ENCODE measurements around the gene ST6GALNAC5. TPM values are rescaled to one million over a fixed set of nuclear protein-coding genes. Genes with fewer than 3 reads are reported as not detected.

ST6GALNAC5 gene
- polyA plus RNA-seq, 3 donors, result not detected

DNA sequence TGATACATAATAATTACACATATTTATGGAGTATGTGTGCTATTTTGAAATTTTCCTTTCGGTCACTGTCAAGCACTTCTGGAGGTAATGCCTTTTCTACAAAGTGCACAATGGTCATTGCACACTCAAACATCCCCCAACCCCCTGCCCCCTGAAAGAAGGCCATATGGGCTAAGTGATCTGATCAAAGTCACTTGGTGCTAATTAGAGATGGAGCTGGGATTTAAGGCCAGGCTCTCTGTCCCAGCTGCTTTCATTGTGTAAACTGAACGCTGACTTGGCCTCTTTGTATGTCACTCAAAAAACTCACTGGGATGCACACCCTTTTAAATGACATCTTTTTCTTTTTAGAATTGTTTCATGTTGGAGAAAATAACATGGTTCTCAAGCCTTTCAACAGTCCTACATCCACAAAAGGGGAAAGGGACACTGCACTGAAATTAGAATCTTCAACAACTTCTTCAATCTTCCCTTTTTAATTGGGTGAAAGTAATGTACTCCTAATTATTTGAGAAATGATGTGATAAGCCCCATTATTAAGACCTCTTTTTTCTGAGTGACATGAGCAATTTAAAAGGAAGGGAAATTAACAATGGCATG is 149.2 kb downstream of the ST6GALNAC5 start:
- Histone ChIP-seq H3K9me3 (replicated peaks in 1 of 2; ENCODE audit: control insufficient read depth in 1 of 2, insufficient read depth in 1 of 2, low read length in 2 of 2) (no peaks in the 10 kb centered on the region), H3K36me3 (replicated peaks in 1 of 2; ENCODE audit: control insufficient read depth in 1 of 2, insufficient read depth in 2 of 2, low read length in 2 of 2) (no peaks in the 10 kb centered on the region), H3K79me2 (ENCODE audit: insufficient read depth, low read length) (no peaks in the 10 kb centered on the region), H3K27me3 (ENCODE audit: control insufficient read depth in 2 of 2, insufficient read depth in 2 of 2, low read length in 2 of 2) (no peaks in the 10 kb centered on the region), H3K4me1 (ENCODE audit: control insufficient read depth in 1 of 2, insufficient read depth in 2 of 2, low read length in 2 of 2) (no peaks in the 10 kb centered on the region), H3K9ac (ENCODE audit: insufficient read depth, low read length, poor library complexity, severe bottlenecking) (no peak overlapping the region), H3K4me2 (replicated peaks; ENCODE audit: extremely low read depth, low read length, poor library complexity, severe bottlenecking) (no peak overlapping the region), H4K20me1 (ENCODE audit: insufficient read depth, low read length) (no peaks in the 10 kb centered on the region), H3K27ac (ENCODE audit: low read depth in 1 of 2, low read length in 2 of 2) (no peak overlapping the region), H3K4me3 (replicated peaks in 1 of 3; ENCODE audit: low read depth in 2 of 3, low read length in 3 of 3) (no peak overlapping the region), H2AFZ (ENCODE audit: insufficient read depth, low read depth, low read length, poor library complexity, severe bottlenecking) (no peak overlapping the region)
- H3K27me3 Mint-ChIP-seq (ENCODE audit: low read depth in 3 of 3), result peaks cover 1 to 6% (median 3%) of the 10 kb centered on the region in 3 donors
- DNase-seq, result no peak
- H3K4me3 Mint-ChIP-seq, result no peak overlapping the region
- no peak overlapping the region for H3K27ac Mint-ChIP-seq
- no peaks in the 10 kb centered on the region for H3K36me3 Mint-ChIP-seq
- WGBS (ENCODE audit: insufficient coverage), result no CpG with 5 or more reads among the region's 2 CpGs
- peaks cover 0 to 3% (median 0%) of the 10 kb centered on the region in 7 donors for H3K9me3 Mint-ChIP-seq
- H3K4me1 Mint-ChIP-seq, result no peaks in the 10 kb centered on the region
- intact Hi-C loops (cut with micrococcal nuclease), result no loop called here
- TF ChIP-seq CTCF (IDR thresholded peaks at IDR 0.05), result no peak

GRCh38 chr1:77018311-77018710 is 151.0 kb downstream of the ST6GALNAC5 start:
- Histone ChIP-seq H3K4me1 (ENCODE audit: control insufficient read depth in 1 of 2, insufficient read depth in 2 of 2, low read length in 2 of 2) (no peaks in the 10 kb centered on the region), H4K20me1 (ENCODE audit: insufficient read depth, low read length) (no peaks in the 10 kb centered on the region), H3K4me3 (replicated peaks in 1 of 3; ENCODE audit: low read depth in 2 of 3, low read length in 3 of 3) (no peak overlapping the region), H3K4me2 (replicated peaks; ENCODE audit: extremely low read depth, low read length, poor library complexity, severe bottlenecking) (no peak overlapping the region), H3K27me3 (ENCODE audit: control insufficient read depth in 2 of 2, insufficient read depth in 2 of 2, low read length in 2 of 2) (no peaks in the 10 kb centered on the region), H3K79me2 (ENCODE audit: insufficient read depth, low read length) (no peaks in the 10 kb centered on the region), H3K36me3 (replicated peaks in 1 of 2; ENCODE audit: control insufficient read depth in 1 of 2, insufficient read depth in 2 of 2, low read length in 2 of 2) (no peaks in the 10 kb centered on the region), H3K9ac (ENCODE audit: insufficient read depth, low read length, poor library complexity, severe bottlenecking) (no peak overlapping the region), H2AFZ (ENCODE audit: insufficient read depth, low read depth, low read length, poor library complexity, severe bottlenecking) (no peak overlapping the region), H3K9me3 (replicated peaks in 1 of 2; ENCODE audit: control insufficient read depth in 1 of 2, insufficient read depth in 1 of 2, low read length in 2 of 2) (no peaks in the 10 kb centered on the region), H3K27ac (ENCODE audit: low read depth in 1 of 2, low read length in 2 of 2) (no peak overlapping the region)
- no peak for DNase-seq
- WGBS (ENCODE audit: insufficient coverage), result no CpG with 5 or more reads among the region's 3 CpGs
- no peak overlapping the region for H3K4me3 Mint-ChIP-seq
- H3K36me3 Mint-ChIP-seq, result no peaks in the 10 kb centered on the region
- intact Hi-C loops (cut with micrococcal nuclease), result no loop called here
- peaks cover 0 to 6% (median 3%) of the 10 kb centered on the region in 3 donors for H3K27me3 Mint-ChIP-seq (ENCODE audit: low read depth in 3 of 3)
- peaks cover 0 to 3% (median 0%) of the 10 kb centered on the region in 7 donors for H3K9me3 Mint-ChIP-seq
- H3K27ac Mint-ChIP-seq, result no peak overlapping the region
- no peak for TF ChIP-seq CTCF (IDR thresholded peaks at IDR 0.05)
- no peaks in the 10 kb centered on the region for H3K4me1 Mint-ChIP-seq
